ENCODE results near the gene PLD3.

The PLD3 gene

GRCh38 chr19:40383668-40384248 lies 35.3 kb downstream of the PLD3 start:
- Mint-ChIP-seq H3K27me3 (peaks cover 9% of the 10 kb centered on the region), H3K4me3 (no peak overlapping the region), H3K27ac (no peak overlapping the region), H3K4me1 (no peaks in the 10 kb centered on the region), H3K36me3 (no peaks in the 10 kb centered on the region), H3K9me3 (no peaks in the 10 kb centered on the region)
- no peak for ATAC-seq

- H3K36me3 Mint-ChIP-seq, result no peaks in the 10 kb centered on the region
Observed at GRCh38 chr19:40387155-40387554, 38.7 kb downstream of the PLD3 start.

GRCh38 chr19:40388481-40388880 lies 40.0 kb downstream of the PLD3 start:
- H3K27ac Mint-ChIP-seq, result no peak overlapping the region
- H3K9me3 Mint-ChIP-seq, result no peaks in the 10 kb centered on the region
- no peaks in the 10 kb centered on the region for H3K36me3 Mint-ChIP-seq
- H3K4me3 Mint-ChIP-seq, result no peak overlapping the region
- peaks cover 21% of the 10 kb centered on the region for H3K27me3 Mint-ChIP-seq
- H3K4me1 Mint-ChIP-seq, result no peaks in the 10 kb centered on the region
- ATAC-seq, result no peak

More at GRCh38 chr19:40387155-40387554, 38.7 kb downstream of the PLD3 start:
- Mint-ChIP-seq H3K4me3 (no peak overlapping the region), H3K27me3 (peaks cover 21% of the 10 kb centered on the region), H3K9me3 (no peaks in the 10 kb centered on the region), H3K27ac (no peak overlapping the region), H3K4me1 (no peaks in the 10 kb centered on the region)
- no peak for ATAC-seq

DNA sequence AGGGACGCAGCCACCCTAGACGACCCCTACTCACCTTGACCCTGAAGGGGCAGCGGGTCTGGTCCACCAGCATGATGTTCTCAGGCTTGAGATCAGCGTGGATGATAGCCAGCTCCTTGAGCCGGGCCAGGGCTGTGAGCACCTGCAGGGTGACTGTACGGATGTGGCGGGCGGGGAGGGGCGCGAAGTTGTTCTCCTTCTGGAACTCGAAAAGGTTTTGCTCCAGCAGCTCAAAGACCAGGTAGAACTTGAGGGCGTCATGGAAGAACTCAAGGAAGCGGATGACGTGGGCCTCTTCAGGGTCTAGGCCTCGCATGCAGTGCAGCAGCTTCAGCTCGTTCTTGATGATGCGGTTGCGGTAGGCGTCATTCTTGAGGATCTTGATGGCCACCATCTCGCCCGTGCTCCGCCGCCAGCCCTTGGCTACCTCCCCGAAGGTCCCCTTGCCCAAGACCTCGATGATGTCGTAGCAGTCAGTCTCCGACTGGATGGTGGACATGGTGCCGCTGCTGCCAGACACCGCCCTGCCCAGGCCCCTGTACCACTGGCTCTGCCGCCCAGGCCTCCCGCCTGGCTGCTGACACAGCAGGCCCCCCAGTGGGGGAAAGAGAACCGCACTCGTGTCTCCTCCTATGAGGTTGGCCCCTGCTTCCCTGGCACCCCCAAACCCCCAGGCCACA lies 41.0 kb downstream of the PLD3 start:
- Mint-ChIP-seq H3K4me1 (no peaks in the 10 kb centered on the region), H3K27ac (no peak overlapping the region), H3K4me3 (no peak overlapping the region), H3K36me3 (no peaks in the 10 kb centered on the region), H3K9me3 (no peaks in the 10 kb centered on the region), H3K27me3 (peaks cover 21% of the 10 kb centered on the region)
- ATAC-seq, result no peak

DNA sequence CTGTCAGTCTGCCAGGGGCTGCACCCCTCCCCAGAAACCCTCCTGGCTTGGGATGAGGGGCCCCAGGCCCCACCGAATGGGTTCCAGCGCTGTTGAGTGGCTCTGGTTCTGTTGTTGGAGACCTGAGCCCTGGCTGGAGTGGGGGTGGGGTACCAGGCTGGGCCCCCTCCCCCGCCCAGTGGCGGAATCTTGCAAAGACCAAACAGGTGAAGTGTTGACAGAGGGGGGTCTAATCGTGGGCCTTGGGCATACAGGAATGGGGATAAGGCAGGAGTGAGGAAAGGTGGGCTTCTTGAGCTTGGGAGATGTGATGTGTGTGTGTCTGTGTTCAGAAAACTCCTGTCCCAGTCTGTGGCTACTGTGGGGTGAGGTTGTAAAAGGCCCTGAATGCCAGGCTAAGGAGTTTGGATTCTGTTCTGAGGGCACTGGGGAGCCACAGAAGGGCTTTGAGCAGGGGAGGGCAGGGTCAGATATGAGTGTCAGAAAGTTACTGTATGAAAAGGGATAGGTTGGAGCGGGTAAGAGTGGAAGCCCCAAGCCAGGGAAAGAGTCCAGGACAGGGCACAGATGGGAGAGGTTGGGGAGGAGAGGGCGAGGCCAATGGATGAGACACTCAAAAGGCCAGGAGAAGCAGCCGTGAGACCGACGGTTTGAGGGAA lies 41.7 kb downstream of the PLD3 start, which contains the start of gene HIPK4:
Gene HIPK4 (minus strand): TSS at position 98 of the 659 bp plus-strand sequence. CDS start 279 bp downstream, outside the sequence.
- Mint-ChIP-seq H3K4me1 (no peaks in the 10 kb centered on the region), H3K27ac (no peak within 1 kb of the TSS), H3K36me3 (no peaks in the 10 kb centered on the region), H3K27me3 (peaks cover 21% of the 10 kb centered on the region), H3K4me3 (no peak within 1 kb of the TSS), H3K9me3 (no peaks in the 10 kb centered on the region)
- ATAC-seq, result no peak

- Mint-ChIP-seq H3K4me1 (no peaks in the 10 kb centered on the region), H3K9me3 (no peaks in the 10 kb centered on the region), H3K27me3 (peaks cover 16% of the 10 kb centered on the region), H3K4me3 (no peak overlapping the region), H3K36me3 (no peaks in the 10 kb centered on the region), H3K27ac (peak overlapping the region; percentile 8)
- no peak for ATAC-seq
Observed at GRCh38 chr19:40392123-40392522, 43.6 kb downstream of the PLD3 start.

DNA sequence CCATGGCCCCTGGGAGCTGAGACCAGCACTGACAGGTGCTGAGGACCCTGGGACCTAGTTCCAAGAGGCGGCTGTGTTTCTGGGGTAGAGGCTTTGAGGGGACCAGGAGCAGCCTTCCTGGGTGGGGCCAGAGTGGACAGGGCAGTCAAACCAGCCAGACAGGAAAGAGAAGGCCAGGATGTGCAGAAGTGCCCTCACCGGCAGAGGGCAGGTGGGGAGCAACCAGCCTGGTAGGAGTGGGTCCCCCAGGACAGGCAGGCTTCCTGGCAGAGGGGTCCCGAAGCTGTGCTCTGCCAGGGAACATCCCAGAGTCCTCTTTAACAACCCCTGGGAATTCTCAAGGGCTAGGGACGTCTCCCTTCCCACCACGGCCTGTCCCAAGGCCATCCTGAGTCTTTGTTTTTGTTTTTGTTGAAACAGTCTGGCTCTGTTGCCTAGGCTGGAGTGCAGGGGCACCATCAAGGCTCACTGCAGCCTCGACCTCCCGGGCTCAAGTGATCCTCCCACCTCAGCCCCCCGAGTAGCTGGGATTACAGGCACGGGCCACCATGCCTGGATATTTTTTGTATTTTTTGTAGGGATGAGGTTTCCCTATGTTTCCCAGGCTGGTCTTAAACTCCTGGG lies 44.5 kb downstream of the PLD3 start:
- no peaks in the 10 kb centered on the region for H3K36me3 Mint-ChIP-seq
- ATAC-seq, result no peak
- peaks cover 11% of the 10 kb centered on the region for H3K27me3 Mint-ChIP-seq
- H3K9me3 Mint-ChIP-seq, result no peaks in the 10 kb centered on the region
- H3K4me1 Mint-ChIP-seq, result no peaks in the 10 kb centered on the region
- no peak overlapping the region for H3K4me3 Mint-ChIP-seq
- H3K27ac Mint-ChIP-seq, result peak overlapping the region; percentile 8

- H3K4me3 Mint-ChIP-seq, result no peak overlapping the region
- no peak overlapping the region for H3K27ac Mint-ChIP-seq
- peak; percentile 11 for ATAC-seq
- no peaks in the 10 kb centered on the region for H3K9me3 Mint-ChIP-seq
- peaks cover 4% of the 10 kb centered on the region for H3K4me1 Mint-ChIP-seq
- H3K27me3 Mint-ChIP-seq, result peaks cover 15% of the 10 kb centered on the region
- peaks cover 3% of the 10 kb centered on the region for H3K36me3 Mint-ChIP-seq
Observed at GRCh38 chr19:40393894-40394815, 45.7 kb downstream of the PLD3 start.

GRCh38 chr19:40394816-40395210 lies 46.3 kb downstream of the PLD3 start:
- H3K27ac Mint-ChIP-seq, result no peak overlapping the region
- peaks cover 20% of the 10 kb centered on the region for H3K27me3 Mint-ChIP-seq
- no peaks in the 10 kb centered on the region for H3K9me3 Mint-ChIP-seq
- ATAC-seq, result no peak
- peaks cover 7% of the 10 kb centered on the region for H3K36me3 Mint-ChIP-seq
- H3K4me1 Mint-ChIP-seq, result peaks cover 8% of the 10 kb centered on the region
- H3K4me3 Mint-ChIP-seq, result no peak overlapping the region

DNA sequence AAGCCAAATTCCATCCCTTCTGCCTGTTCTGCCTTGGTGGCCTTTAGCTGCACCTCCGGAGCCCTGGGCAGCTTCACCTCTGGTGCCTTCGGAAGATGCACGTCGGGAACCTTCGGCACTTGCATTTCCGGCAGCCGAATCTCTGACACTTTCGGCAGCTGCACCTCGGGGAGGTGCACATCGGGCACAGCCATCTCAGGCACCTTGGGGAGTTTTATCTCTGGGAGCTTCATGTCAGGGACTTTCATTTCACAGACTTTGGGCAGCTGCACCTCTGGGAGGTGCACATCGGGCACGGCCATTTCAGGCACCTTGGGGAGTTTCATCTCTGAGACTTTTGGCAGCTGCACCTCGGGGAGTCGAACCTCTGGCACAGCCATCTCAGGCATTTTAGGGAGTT lies 47.5 kb downstream of the PLD3 start:
- H3K9me3 Mint-ChIP-seq, result no peaks in the 10 kb centered on the region
- no peak overlapping the region for H3K27ac Mint-ChIP-seq
- peaks cover 7% of the 10 kb centered on the region for H3K36me3 Mint-ChIP-seq
- no peak overlapping the region for H3K4me3 Mint-ChIP-seq
- H3K4me1 Mint-ChIP-seq, result peaks cover 13% of the 10 kb centered on the region
- no peak for ATAC-seq
- H3K27me3 Mint-ChIP-seq, result peaks cover 11% of the 10 kb centered on the region

DNA sequence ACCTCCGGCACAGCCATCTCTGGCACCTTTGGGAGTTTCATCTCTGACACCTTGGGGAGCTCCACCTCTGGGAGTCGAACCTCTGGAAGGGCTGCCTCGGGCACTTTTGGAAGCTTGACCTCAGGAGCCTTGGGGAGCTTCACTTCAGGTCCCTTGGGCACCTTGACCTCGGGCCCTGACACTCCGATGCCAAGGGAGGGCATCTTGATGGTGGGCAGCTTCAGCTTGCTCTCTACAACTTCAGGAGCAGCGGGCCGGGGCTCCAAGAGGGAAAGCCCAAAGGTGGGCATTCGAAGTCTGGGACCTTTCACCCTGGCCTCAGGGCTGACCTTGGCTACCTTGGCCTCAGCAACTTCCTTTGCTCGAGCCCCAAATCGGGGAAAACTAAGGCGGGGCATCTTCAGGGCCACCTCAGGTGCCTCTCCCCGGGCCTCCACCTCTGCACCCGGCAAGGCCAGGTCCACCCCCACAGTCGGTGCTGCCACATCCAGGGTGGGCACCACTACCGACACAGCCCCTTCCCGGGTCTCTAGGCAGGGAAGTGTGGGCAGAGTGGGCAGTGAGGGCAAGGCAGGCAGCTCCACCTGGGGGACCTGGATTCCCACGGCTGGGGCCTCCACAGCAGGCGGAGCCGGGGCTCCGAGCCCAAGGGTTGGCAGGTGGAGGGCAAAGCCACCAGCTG lies 48.5 kb downstream of the PLD3 start:
- peaks cover 7% of the 10 kb centered on the region for H3K36me3 Mint-ChIP-seq
- no peak overlapping the region for H3K4me3 Mint-ChIP-seq
- no peak overlapping the region for H3K27ac Mint-ChIP-seq
- no peaks in the 10 kb centered on the region for H3K9me3 Mint-ChIP-seq
- no peak for ATAC-seq
- peaks cover 19% of the 10 kb centered on the region for H3K4me1 Mint-ChIP-seq
- H3K27me3 Mint-ChIP-seq, result peaks cover 11% of the 10 kb centered on the region

- no peaks in the 10 kb centered on the region for H3K9me3 Mint-ChIP-seq
- H3K4me1 Mint-ChIP-seq, result peaks cover 19% of the 10 kb centered on the region
- peaks cover 7% of the 10 kb centered on the region for H3K36me3 Mint-ChIP-seq
- peaks cover 11% of the 10 kb centered on the region for H3K27me3 Mint-ChIP-seq
- no peak for ATAC-seq
- no peak overlapping the region for H3K27ac Mint-ChIP-seq
- H3K4me3 Mint-ChIP-seq, result no peak overlapping the region
Observed at GRCh38 chr19:40397568-40397906, 49.0 kb downstream of the PLD3 start.

- Mint-ChIP-seq H3K27me3 (peaks cover 11% of the 10 kb centered on the region), H3K9me3 (no peaks in the 10 kb centered on the region), H3K4me1 (peaks cover 26% of the 10 kb centered on the region), H3K27ac (no peak overlapping the region), H3K36me3 (peaks cover 7% of the 10 kb centered on the region), H3K4me3 (no peak overlapping the region)
- peak; percentile 34 for ATAC-seq
Observed at GRCh38 chr19:40398417-40399131, 50.1 kb downstream of the PLD3 start.

GRCh38 chr19:40400559-40400958 lies 52.1 kb downstream of the PLD3 start:
- H3K9me3 Mint-ChIP-seq, result no peaks in the 10 kb centered on the region
- no peak overlapping the region for H3K4me3 Mint-ChIP-seq
- H3K27me3 Mint-ChIP-seq, result peaks cover 11% of the 10 kb centered on the region
- H3K36me3 Mint-ChIP-seq, result peaks cover 7% of the 10 kb centered on the region
- ATAC-seq, result no peak
- H3K27ac Mint-ChIP-seq, result no peak overlapping the region
- peaks cover 32% of the 10 kb centered on the region for H3K4me1 Mint-ChIP-seq
